ENCODE results near the gene ATXN7.
A peak's percentile ranks its signal among the peaks of the same experiment; 100 is the strongest.

Gene ATXN7

GRCh38 chr3:63864008-63864964, 619 bp downstream of the ATXN7 start:
- DNase-seq = peak; percentile 49

- no peak for DNase-seq
These were observed 1.3 kb downstream of the ATXN7 start for GRCh38 chr3:63864965-63865327.

DNA sequence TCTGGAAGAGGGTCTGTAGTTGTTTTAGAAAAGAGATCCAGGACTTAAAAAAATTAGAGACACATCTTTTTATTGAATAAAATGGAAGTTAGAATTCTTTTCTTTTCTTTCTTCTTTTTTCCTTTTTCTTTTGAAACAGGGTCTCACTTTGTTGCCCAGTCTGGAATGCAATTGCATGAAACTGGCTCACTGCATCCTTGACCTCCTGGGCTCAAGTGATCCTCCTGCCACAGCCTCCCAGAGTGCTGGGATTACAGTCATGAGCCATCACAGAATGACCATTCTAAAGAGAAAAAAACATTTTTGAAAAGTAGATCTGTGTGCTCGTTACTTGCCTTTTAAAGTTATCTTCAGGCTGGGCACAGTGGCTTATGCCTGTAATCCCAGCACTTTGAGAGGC, 3.6 kb downstream of the ATXN7 start:
- DNase-seq = no peak

GRCh38 chr3:63869940-63870614, 6.4 kb downstream of the ATXN7 start:
- no peak for DNase-seq

- no peak for DNase-seq
These were observed 6.9 kb downstream of the ATXN7 start for GRCh38 chr3:63870615-63871005.

GRCh38 chr3:63872135-63872924, 8.7 kb downstream of the ATXN7 start:
- DNase-seq = no peak

DNA sequence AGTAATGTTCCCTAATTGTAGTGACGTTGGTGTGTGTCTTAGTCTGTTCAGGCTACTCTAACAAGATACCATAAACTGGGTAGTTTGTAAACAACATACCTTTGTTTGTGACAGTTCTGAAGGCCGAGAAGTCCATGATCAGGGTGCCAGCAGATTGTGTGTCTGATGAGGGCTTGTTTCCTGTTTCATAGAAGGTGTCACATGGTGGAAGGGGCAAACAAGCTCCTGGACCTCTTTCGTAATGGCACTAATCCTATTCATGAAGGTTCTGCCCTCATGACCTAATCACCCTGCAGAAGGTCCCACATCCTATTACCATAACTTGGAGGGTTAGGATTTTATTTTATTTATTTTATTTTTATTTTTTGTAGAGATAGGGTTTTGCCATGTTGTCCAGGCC, 11.1 kb downstream of the ATXN7 start:
- DNase-seq = no peak

- no peak for DNase-seq
These were observed 11.8 kb downstream of the ATXN7 start for GRCh38 chr3:63875510-63875909.

- DNase-seq = no peak
These were observed 12.6 kb downstream of the ATXN7 start for GRCh38 chr3:63876260-63876659.

- no peak for DNase-seq
These were observed 14.2 kb downstream of the ATXN7 start for GRCh38 chr3:63877737-63878393.

DNA sequence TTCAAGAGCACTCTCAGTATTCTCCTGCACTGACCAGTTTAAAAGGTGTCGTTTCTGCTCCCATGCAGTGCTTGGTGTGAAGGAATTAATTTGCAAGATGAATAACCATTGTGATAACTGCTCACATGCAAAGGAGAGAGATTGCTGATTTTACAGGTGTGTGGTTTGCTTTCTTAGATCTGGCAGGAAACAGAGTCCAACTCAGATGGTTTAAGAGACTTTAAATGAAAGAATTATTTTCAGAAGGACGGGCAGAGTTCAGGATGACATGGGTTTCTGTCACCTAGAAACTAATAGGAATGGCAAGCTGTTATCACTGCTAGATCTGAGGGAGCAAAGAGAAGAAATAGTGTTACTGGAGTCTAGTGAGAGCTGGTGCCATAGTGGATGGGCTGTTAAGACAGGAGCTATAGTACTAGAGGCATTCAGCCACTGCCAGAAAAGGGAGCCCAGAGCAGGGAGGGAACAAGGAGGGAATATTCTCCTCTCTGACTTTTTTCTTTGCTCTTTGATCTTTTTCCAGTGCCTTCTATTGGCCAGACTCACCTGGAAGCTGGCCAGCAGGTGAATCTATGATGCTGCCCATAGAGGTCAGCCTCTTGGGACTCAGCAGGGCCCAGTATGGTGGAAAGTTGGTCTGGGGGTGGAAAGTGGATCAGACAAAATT, 14.9 kb downstream of the ATXN7 start:
- no peak for DNase-seq

DNA sequence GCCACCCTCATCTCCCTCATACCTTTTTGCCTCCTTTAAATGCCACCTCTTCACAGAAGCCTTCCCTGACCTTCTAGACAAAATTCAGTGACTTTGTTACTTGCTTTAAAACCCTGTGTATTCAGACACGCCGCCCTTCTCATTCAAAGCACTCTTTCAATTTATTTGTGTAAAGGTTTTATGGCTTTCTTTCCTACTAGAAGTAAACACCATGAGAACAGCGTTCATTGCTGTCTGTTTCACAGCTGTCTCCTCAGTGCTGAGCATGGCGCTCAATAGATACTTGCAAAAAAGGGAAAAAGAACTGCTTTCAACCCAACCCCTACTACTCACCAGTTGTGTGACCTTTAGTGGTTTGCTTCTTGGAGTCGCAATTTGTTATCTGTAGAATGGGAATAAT, 17.0 kb downstream of the ATXN7 start:
- DNase-seq = no peak

- DNase-seq = no peak
These were observed 23.2 kb downstream of the ATXN7 start for GRCh38 chr3:63886858-63887257.

DNA sequence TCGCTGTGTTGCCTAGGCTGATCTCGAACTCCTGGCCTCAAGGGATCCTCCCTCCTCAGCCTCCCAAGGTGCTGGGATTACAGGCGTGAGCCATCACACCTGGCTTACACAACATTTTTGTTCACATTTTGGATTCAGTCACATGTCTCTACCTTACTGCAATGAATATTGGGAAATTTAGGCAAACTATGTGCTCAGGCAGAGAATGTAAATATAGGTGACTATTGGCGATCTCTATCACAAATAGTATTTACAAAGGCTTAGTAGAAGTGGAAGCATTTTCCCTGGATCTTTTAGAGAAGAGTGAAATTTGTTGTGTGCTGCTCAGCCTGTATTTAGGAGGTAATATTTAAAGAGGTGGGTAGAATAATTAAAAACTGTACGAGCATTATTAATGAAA, 27.9 kb downstream of the ATXN7 start:
- DNase-seq = no peak

GRCh38 chr3:63892773-63893352, 29.2 kb downstream of the ATXN7 start:
- DNase-seq = no peak

DNA sequence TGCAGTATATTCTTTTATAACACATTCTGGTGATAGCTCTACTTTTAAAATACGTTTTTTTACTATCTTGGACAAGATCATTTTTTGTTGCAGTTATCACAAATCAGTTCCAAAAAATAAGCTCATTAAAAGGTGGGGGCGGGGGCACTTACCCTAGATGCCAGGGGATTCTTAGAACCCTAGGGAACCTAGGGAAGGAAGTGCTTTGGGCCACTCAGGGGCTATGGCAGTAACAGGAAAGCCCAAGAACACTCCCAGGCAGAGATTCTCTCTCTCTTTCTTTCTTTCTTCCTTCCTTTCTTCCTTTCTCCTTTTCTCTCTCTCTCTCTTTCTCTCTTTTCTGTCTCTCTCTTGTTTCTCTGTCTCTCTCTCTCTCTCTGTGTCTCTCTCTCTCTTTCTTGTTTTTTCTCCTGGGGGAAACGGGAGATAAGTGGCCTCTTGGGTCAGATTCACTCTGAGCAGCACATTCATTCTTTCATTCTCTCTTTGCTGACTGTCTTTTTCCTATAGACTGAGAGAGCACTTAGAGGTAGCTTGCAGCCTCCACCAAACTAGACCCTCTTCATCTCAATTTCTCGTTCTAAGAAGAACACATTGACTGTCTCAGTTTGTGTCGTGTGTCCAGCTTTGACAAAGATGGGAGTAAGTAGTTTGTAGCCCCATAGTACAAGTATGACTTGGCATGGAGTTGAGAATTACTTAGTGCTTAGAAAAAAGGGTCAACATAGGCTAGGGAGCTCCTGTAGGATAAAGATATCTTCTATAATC, 31.9 kb downstream of the ATXN7 start:
- no peak for DNase-seq

DNA sequence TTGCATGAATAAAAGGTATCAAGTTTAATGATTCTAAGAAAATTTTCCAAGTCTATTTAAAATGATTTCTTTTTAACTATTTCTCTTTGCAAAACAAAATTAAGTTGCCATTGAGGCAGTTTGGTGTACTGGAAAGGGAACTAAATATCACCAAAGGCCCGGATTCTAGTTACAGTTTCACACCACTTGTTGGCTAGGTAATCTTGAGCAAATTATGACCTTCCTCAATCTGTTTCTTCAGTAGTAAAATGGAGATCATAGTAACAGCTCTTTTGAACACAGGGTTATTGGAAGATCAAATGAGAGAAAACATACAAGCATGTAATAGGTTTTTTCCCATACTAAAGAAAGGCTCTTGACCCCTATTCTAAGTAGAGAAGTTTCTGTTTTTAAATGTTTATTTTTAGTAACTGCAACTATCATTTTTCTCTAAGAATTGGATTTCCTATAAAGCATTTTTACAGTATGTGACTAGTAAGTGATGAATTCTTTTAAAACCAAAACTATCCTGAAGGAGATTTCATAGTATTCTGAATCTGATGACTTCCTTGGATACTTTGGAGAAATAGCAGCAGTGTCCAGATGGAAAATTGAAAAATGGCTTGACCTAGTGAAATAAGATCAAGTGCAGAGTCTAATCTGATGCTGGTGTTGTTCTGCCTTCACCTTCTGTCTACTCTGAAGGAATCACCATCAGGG, 32.8 kb downstream of the ATXN7 start:
- no peak for DNase-seq

DNA sequence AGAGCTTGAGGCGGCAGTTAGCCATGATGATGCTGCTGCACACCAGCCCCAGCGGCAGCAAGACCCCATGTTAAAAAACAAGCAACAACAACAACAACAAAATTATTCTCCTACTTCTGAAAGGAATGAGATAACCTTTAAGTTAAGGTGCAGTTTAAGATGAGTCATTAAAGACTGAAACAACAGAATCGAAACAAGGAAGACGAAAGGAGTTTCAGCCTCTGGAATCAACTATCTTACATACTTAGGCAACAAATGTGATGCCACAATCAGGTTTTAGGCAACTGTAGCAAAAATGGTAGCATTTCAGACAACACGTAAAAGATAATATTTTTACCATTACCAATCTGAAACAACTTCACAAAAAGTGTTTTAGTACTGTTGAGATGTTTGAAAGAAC, 36.3 kb downstream of the ATXN7 start:
- DNase-seq = no peak

DNA sequence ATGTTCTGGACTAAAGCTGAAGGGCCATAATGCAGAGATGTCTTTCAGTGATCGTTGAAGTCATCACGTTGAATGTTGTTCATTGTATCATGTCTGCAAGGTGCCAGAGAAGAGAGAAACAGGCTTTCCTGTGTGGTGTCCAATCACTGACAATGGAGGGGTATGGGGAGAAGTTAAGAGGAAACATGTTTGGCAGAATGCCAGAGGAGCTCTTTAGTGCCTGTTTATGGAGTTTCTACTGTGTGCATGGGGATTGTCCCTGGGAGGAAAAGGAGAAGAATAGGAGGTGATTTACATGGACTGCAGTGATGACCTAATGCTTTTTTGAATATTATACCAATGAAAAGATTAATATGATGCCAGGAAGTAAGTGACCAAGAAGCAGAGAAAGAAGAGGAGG, 36.8 kb downstream of the ATXN7 start:
- DNase-seq = no peak
